HEK293 (cell line): Measurements from ENCODE around the gene ARID4A.
A peak's percentile ranks its signal among the peaks of the same experiment; 100 is the strongest.

Source experiments
- GLIS1 ChIP-seq: fragments of 450-650 bp; formaldehyde crosslinking; IDR thresholded peaks from 2 replicates; pipeline ENCODE4 v1.5.1; 2016; ENCODE audit warnings: missing biosample characterization, missing genetic modification characterization
- PRDM2 ChIP-seq: fragments of 450-650 bp; formaldehyde crosslinking; IDR thresholded peaks from 2 replicates; pipeline ENCODE4 v1.5.1; 2016; ENCODE audit warnings: missing biosample characterization, missing genetic modification characterization, borderline replicate concordance
- REST ChIP-seq: fragments of 450-650 bp; formaldehyde crosslinking; IDR thresholded peaks from 2 replicates; pipeline ENCODE4 v1.5.1; 2016; ENCODE audit warnings: missing biosample characterization, missing genetic modification characterization
- SALL2 ChIP-seq: fragments of 450-650 bp; formaldehyde crosslinking; IDR thresholded peaks from 2 replicates; pipeline ENCODE4 v1.5.0; 2017; ENCODE audit warnings: missing biosample characterization, mild to moderate bottlenecking, missing genetic modification characterization, borderline replicate concordance
- TRIM28 ChIP-seq: IDR thresholded peaks from 2 replicates; pipeline ENCODE4 v1.6.1; 2011; ENCODE audit warnings: low read length, control low read depth, borderline replicate concordance
- YY1 ChIP-seq: fragments of 450-650 bp; formaldehyde crosslinking; IDR thresholded peaks from 2 replicates; pipeline ENCODE4 v1.5.1; 2018; ENCODE audit warnings: missing biosample characterization, missing genetic modification characterization
- ZBTB17 ChIP-seq: fragments of 450-650 bp; formaldehyde crosslinking; IDR thresholded peaks from 2 replicates; pipeline ENCODE4 v1.5.1; 2016; ENCODE audit warnings: missing biosample characterization, missing genetic modification characterization
- ZBTB44 ChIP-seq: fragments of 450-650 bp; IDR thresholded peaks from 2 replicates; pipeline ENCODE4 v1.5.1; 2018; ENCODE audit warnings: missing biosample characterization, mild to moderate bottlenecking, missing genetic modification characterization
- ZBTB49 ChIP-seq: fragments of 450-650 bp; formaldehyde crosslinking; IDR thresholded peaks from 2 replicates; pipeline ENCODE4 v1.5.1; 2016; ENCODE audit warnings: missing biosample characterization, missing genetic modification characterization, low read depth
- ZEB2 ChIP-seq: fragments of 450-650 bp; formaldehyde crosslinking; IDR thresholded peaks from 2 replicates; pipeline ENCODE4 v1.5.1; 2016; ENCODE audit warnings: missing biosample characterization, missing genetic modification characterization
- ZNF148 ChIP-seq: fragments of 450-650 bp; formaldehyde crosslinking; IDR thresholded peaks from 2 replicates; pipeline ENCODE4 v1.5.0; 2017; ENCODE audit warnings: missing biosample characterization, missing genetic modification characterization, borderline replicate concordance
- ZNF16 ChIP-seq: fragments of 450-650 bp; formaldehyde crosslinking; IDR thresholded peaks from 2 replicates; pipeline ENCODE4 v1.5.1; 2016; ENCODE audit warnings: low read depth, missing biosample characterization, missing genetic modification characterization
- ZNF24 ChIP-seq: fragments of 450-650 bp; formaldehyde crosslinking; IDR thresholded peaks from 2 replicates; pipeline ENCODE4 v1.5.1; 2016; ENCODE audit warnings: missing biosample characterization, missing genetic modification characterization
- ZNF266 ChIP-seq: fragments of 450-650 bp; formaldehyde crosslinking; IDR thresholded peaks from 2 replicates; pipeline ENCODE4 v1.5.1; 2016; ENCODE audit warnings: missing biosample characterization, missing genetic modification characterization, low read depth
- ZNF292 ChIP-seq: fragments of 450-650 bp; formaldehyde crosslinking; IDR thresholded peaks from 2 replicates; pipeline ENCODE4 v1.5.1; 2016; ENCODE audit warnings: low read depth, missing biosample characterization, missing genetic modification characterization, borderline replicate concordance
- ZNF354C ChIP-seq: fragments of 450-650 bp; formaldehyde crosslinking; IDR thresholded peaks from 2 replicates; pipeline ENCODE4 v1.5.1; 2016; ENCODE audit warnings: missing biosample characterization, missing genetic modification characterization, low read depth, borderline replicate concordance
- ZNF362 ChIP-seq: fragments of 450-650 bp; formaldehyde crosslinking; IDR thresholded peaks from 2 replicates; pipeline ENCODE4 v1.5.1; 2016; ENCODE audit warnings: missing biosample characterization, missing genetic modification characterization
- ZNF391 ChIP-seq: fragments of 450-650 bp; formaldehyde crosslinking; IDR thresholded peaks from 2 replicates; pipeline ENCODE4 v1.5.1; 2016; ENCODE audit warnings: low read depth, missing biosample characterization, missing genetic modification characterization, borderline replicate concordance
- ZNF48 ChIP-seq: fragments of 450-650 bp; formaldehyde crosslinking; IDR thresholded peaks from 2 replicates; pipeline ENCODE4 v1.5.1; 2016; ENCODE audit warnings: missing biosample characterization, missing genetic modification characterization
- ZNF530 ChIP-seq: fragments of 450-650 bp; formaldehyde crosslinking; IDR thresholded peaks from 2 replicates; pipeline ENCODE4 v1.5.1; 2016; ENCODE audit warnings: low read depth, missing biosample characterization, missing genetic modification characterization
- ZNF571 ChIP-seq: fragments of 450-650 bp; formaldehyde crosslinking; IDR thresholded peaks from 2 replicates; pipeline ENCODE4 v1.5.0; 2017; ENCODE audit warnings: missing biosample characterization, missing genetic modification characterization
- ZNF707 ChIP-seq: fragments of 450-650 bp; formaldehyde crosslinking; IDR thresholded peaks from 2 replicates; pipeline ENCODE4 v1.5.1; 2016; ENCODE audit warnings: missing biosample characterization, missing genetic modification characterization
- ZNF768 ChIP-seq: fragments of 450-650 bp; formaldehyde crosslinking; IDR thresholded peaks from 2 replicates; pipeline ENCODE4 v1.5.1; 2018; ENCODE audit warnings: missing biosample characterization, mild to moderate bottlenecking, missing genetic modification characterization

Gene ARID4A

GRCh38 chr14:58331111-58331510 lies 32.8 kb downstream of the ARID4A start (continued):
- TF ChIP-seq GLIS1 (tag by site-specific recombination) (no peak), TRIM28 (no peak), ZBTB17 (tag by site-specific recombination) (peak; percentile 72), ZBTB49 (tag by site-specific recombination) (no peak), ZNF530 (tag by site-specific recombination) (no peak), ZNF292 (tag by site-specific recombination) (no peak), ZNF48 (tag by site-specific recombination) (no peak), ZNF148 (tag by site-specific recombination) (no peak), REST (tag by site-specific recombination) (no peak), SALL2 (tag by site-specific recombination) (no peak), ZEB2 (0 out of 2 replicates have a peak, but pooled peaks have one; percentile 23), ZNF24 (tag by site-specific recombination) (no peak), PRDM2 (tag by site-specific recombination) (no peak), ZNF16 (tag by site-specific recombination) (no peak), ZNF391 (no peak), ZNF768 (tag by site-specific recombination) (no peak), ZNF707 (tag by site-specific recombination) (no peak), ZNF266 (tag by site-specific recombination) (no peak), ZNF354C (tag by site-specific recombination) (no peak), ZNF362 (tag by site-specific recombination) (no peak), ZNF571 (tag by site-specific recombination) (no peak), ZBTB44 (tag by site-specific recombination) (0 out of 2 replicates have a peak, but pooled peaks have one; percentile 40), YY1 (no peak)
